ENCODE results near the gene SAPCD2.

Gene SAPCD2

GRCh38 chr9:137106662-137107250 is 36.4 kb upstream of the SAPCD2 start:
- no peak for DNase-seq

DNA sequence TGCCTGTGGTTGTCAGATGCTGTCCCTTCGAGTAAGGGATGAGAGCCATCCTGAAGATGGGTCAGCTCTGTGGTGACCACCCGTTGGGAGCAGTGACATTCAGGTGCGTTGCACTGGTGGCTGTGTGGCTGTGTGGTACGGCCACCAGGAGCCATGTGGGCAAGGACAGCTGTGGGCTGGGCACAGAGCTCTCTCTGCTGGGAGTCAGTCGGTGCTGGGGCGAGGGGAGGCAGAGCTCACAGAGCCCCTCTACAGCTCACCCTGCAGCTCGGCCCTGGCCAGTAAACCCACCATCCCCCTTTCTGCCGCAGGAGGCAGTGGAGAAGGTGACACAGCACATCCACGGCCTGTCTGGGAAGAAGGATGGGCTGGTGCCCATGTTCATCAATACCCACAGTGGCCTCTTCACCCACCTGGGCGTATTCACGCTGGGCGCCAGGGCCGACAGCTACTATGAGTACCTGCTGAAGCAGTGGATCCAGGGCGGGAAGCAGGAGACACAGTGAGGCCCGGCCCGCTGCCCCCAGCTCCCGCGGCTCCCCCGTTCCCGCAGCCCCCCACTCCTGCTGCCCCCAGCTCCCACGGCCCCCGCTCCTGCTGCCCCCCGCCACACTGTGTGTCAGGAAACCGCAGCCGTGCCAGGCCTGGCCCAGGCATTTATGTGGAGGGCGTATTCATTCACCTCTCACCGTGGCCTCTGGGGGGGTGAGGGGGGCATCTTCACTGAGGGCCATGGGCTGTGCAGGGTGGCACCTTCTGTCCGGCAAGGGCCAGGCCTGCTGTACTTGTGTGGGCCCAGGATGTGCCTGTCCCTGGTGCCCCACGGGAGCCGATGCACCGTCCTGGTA is 35.7 kb upstream of the SAPCD2 start:
- DNase-seq: no peak

DNA sequence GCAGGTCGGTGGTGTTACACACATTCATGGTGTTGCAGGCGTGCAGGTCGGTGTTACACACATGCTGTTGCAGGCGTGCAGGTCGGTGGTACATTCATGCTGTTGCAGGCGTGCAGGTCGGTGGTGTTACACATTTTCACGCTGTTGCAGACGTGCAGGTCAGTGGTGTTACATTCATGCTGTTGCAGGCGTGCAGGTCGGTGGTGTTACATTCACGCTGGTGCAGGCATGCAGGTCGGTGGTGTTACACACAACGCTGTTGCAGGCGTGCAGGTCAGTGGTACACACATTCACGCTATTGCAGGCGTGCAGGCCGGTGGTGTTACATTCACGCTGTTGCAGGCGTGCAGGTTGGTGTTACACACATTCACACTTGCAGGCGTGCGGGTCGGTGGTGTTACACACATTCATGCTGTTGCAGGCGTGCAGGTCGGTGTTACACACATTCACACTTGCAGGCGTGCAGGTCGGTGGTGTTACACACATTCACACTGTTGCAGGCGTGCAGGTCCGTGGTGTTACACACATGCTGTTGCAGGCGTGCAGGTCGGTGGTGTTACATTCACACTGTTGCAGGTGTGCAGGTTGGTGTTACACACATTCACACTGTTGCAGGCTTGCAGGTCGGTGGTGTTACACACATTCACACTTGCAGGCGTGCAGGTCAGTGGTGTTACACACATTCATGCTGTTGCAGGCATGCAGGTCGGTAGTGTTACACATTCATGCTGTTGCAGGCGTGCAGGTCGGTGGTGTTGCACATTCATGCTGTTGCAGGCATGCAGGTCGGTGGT is 33.0 kb upstream of the SAPCD2 start:
- DNase-seq: no peak

GRCh38 chr9:137099231-137099630 is 28.9 kb upstream of the SAPCD2 start:
- no peak for DNase-seq

- DNase-seq: no peak
These were observed 27.6 kb upstream of the SAPCD2 start for GRCh38 chr9:137097761-137098462.

GRCh38 chr9:137096785-137097546 is 26.6 kb upstream of the SAPCD2 start:
- DNase-seq: no peak

DNA sequence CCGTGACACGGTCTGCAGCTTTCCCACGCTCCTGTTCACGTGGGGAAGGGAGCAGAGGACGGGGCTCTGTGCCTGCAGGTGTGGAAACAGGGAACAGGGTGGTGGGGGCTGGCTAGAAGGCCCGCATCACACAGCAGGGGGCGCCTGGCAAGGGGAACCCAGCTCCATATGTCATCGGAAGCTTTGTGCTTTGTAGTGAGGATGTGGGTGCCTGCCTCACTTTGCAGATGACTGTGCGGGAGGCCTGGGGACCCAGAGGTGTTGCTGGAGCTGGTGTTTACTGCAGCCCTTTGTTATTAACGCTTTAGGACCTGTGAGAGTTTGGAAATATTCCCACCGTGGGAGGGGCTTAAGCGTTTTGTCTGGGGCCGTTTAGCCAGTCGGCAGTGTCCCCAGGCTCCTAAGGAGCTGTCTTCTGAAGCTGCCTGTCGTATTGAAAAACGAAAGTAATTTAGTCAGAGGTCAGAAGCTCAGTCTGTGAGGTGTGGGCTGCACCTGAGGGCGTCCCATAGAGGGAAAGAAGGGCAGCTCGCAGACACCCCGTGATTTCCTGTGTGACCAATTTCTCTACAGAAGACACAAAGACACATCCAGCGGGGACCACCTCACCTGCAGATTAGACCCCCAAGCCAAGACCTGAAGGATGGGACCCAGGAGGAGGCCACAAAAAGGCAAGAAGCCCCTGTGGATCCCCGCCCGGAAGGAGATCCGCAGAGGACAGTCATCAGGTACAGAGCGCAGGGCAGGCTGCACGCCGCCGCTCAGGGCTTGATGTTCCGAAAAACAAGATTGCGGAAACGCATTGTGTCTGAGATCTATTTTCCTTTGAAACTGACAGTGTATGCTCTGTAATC is 25.5 kb upstream of the SAPCD2 start:
- DNase-seq: peak; percentile 58

GRCh38 chr9:137089232-137089947 is 19.0 kb upstream of the SAPCD2 start:
- no peak for DNase-seq

- DNase-seq: no peak
These were observed 17.8 kb upstream of the SAPCD2 start for GRCh38 chr9:137088121-137088520.

DNA sequence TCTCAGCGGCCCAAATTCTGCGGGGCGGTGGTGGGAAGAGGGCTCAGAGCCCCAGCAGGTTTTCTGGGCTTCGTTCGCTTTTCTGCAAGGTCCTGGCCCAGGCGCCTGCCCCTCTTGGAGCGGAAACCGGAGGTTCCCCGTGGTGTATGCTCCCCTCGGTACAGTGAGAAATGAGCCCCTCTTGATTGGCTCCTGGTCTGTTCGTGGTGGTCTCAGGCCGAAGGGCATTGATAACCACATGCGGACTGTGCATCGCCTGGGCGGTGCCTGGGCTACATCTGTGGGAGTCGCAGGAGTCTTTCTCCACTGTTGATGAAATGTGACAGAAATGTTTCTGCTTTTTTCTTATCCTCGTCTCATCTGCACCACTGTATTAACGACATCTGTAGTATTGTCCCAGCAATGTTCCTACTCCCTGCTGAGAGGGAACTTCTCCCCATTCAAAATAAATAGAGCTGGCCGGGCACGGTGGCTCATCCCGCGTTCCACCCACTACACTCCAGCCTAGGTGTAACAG is 17.1 kb upstream of the SAPCD2 start:
- DNase-seq: peak; percentile 40

- peak; percentile 99 for DNase-seq
These were observed 16.4 kb upstream of the SAPCD2 start, which contains the start of gene MAN1B1 for GRCh38 chr9:137086531-137087408. Gene MAN1B1, plus strand, starts transcription at chr9:137086985. Its CDS starts 15 bp downstream, at chr9:137087000.

GRCh38 chr9:137085920-137086530 is 15.7 kb upstream of the SAPCD2 start:
- peak; percentile 52 for DNase-seq

DNA sequence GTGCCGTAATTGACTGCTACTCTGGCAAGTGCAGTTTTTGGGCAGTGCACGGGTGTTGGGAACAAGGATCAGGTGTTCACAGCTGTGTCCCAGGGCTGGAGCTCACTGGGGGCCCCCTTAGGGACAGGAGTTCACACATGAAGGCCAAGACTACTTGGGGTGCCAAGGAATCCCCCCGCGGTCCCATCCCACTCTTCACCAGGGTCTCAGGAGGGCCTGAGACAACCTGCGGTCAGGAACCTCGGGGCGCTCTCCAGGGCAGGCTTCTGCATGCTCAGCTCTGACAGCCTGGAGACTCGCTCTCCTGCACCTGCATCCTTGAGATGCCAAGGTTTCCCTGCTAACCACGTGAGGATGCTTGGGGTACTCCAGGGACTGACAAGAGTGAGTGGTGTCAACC is 14.2 kb upstream of the SAPCD2 start:
- no peak for DNase-seq

GRCh38 chr9:137083394-137084004 is 13.1 kb upstream of the SAPCD2 start:
- DNase-seq: peak; percentile 97

- DNase-seq: peak; percentile 25
These were observed 12.6 kb upstream of the SAPCD2 start for GRCh38 chr9:137082925-137083290.

- DNase-seq: no peak
These were observed 12.0 kb upstream of the SAPCD2 start for GRCh38 chr9:137082222-137082924.

GRCh38 chr9:137080260-137081122 is 10.1 kb upstream of the SAPCD2 start:
- no peak for DNase-seq
